Measurements from ENCODE around the gene SYVN1.

SYVN1 gene

GRCh38 chr11:65089621-65090020 lies 44.7 kb downstream of the SYVN1 start:
- in situ Hi-C loops (cut with MboI; ENCODE audit: low sequenced_read_pairs) = no loop called here

- in situ Hi-C loops (cut with MboI; ENCODE audit: low sequenced_read_pairs) = no loop called here
Measured at GRCh38 chr11:65087827-65088226, 46.5 kb downstream of the SYVN1 start.

- in situ Hi-C loops (cut with MboI; ENCODE audit: low sequenced_read_pairs) = no loop called here
Measured at GRCh38 chr11:65087216-65087615, 47.1 kb downstream of the SYVN1 start.

GRCh38 chr11:65086809-65087208 lies 47.5 kb downstream of the SYVN1 start:
- in situ Hi-C loops (cut with MboI; ENCODE audit: low sequenced_read_pairs) = no loop called here

GRCh38 chr11:65085446-65085845 lies 48.9 kb downstream of the SYVN1 start:
- in situ Hi-C loops (cut with MboI; ENCODE audit: low sequenced_read_pairs) = no loop called here

GRCh38 chr11:65084598-65085375 lies 49.5 kb downstream of the SYVN1 start:
- in situ Hi-C loops (cut with MboI; ENCODE audit: low sequenced_read_pairs) = no loop called here

GRCh38 chr11:65083834-65084597 lies 50.3 kb downstream of the SYVN1 start, which contains the start of the genes CDCA5 and ZFPL1:
TSS of gene CDCA5 (minus strand) at chr11:65084040. CDS start at chr11:65083978, 62 bp downstream.
TSS of gene ZFPL1 (plus strand) at chr11:65084222. CDS start at chr11:65084699, 477 bp downstream.
- in situ Hi-C loops (cut with MboI; ENCODE audit: low sequenced_read_pairs) = no loop called here

- in situ Hi-C loops (cut with MboI; ENCODE audit: low sequenced_read_pairs) = no loop called here
Measured at GRCh38 chr11:65083134-65083833, 51.0 kb downstream of the SYVN1 start.

- in situ Hi-C loops (cut with MboI; ENCODE audit: low sequenced_read_pairs) = no loop called here
Measured at GRCh38 chr11:65078786-65079342, 55.5 kb downstream of the SYVN1 start.

GRCh38 chr11:65078151-65078550 lies 56.2 kb downstream of the SYVN1 start:
- in situ Hi-C loops (cut with MboI; ENCODE audit: low sequenced_read_pairs) = no loop called here

GRCh38 chr11:65077451-65077850 lies 56.9 kb downstream of the SYVN1 start:
- in situ Hi-C loops (cut with MboI; ENCODE audit: low sequenced_read_pairs) = no loop called here

Data from hTERT RPE-1 (cell line).